ENCODE measurements around the gene ZNF618.

ZNF618 gene

GRCh38 chr9:114006931-114007691, 131.0 kb downstream of the ZNF618 start:
- TF ChIP-seq, protein P1, sequence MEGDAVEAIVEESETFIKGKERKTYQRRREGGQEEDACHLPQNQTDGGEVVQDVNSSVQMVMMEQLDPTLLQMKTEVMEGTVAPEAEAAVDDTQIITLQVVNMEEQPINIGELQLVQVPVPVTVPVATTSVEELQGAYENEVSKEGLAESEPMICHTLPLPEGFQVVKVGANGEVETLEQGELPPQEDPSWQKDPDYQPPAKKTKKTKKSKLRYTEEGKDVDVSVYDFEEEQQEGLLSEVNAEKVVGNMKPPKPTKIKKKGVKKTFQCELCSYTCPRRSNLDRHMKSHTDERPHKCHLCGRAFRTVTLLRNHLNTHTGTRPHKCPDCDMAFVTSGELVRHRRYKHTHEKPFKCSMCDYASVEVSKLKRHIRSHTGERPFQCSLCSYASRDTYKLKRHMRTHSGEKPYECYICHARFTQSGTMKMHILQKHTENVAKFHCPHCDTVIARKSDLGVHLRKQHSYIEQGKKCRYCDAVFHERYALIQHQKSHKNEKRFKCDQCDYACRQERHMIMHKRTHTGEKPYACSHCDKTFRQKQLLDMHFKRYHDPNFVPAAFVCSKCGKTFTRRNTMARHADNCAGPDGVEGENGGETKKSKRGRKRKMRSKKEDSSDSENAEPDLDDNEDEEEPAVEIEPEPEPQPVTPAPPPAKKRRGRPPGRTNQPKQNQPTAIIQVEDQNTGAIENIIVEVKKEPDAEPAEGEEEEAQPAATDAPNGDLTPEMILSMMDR (IDR thresholded peaks at IDR 0.05; ENCODE audit: insufficient read depth, low read length, missing control alignments), result no peak
- DNase-seq (ENCODE audit: low read depth, low spot score), result no peak
- ChIA-PET POLR2A (interaction anchor here (0.5 kb wide), 1 partner anchor 216 kb away, joined by 4 read pairs; no protein-coding TSS in a partner anchor), CTCF (interaction anchor here (1.2 kb wide), 1 partner anchor 12 kb away, joined by 3 read pairs; no protein-coding TSS in a partner anchor)
- H3K4me3 ChIP-seq (ENCODE audit: low read depth, low read length), result no peak overlapping the region

- TF ChIP-seq, protein P1 (IDR thresholded peaks at IDR 0.05; ENCODE audit: insufficient read depth, low read length, missing control alignments), result no peak
- ChIA-PET CTCF (interaction anchor here (1.2 kb wide), 1 partner anchor 13 kb away, joined by 3 read pairs; no protein-coding TSS in a partner anchor), POLR2A (no interaction called here)
- H3K4me3 ChIP-seq (ENCODE audit: low read depth, low read length), result no peak overlapping the region
- no peak for DNase-seq (ENCODE audit: low read depth, low spot score)
Measured at GRCh38 chr9:114007991-114008666, 132.0 kb downstream of the ZNF618 start.

GRCh38 chr9:114008667-114009410, 132.7 kb downstream of the ZNF618 start:
- TF ChIP-seq, protein P1 (IDR thresholded peaks at IDR 0.05; ENCODE audit: insufficient read depth, low read length, missing control alignments), result no peak
- POLR2A ChIA-PET, result no interaction called here
- no peak for DNase-seq (ENCODE audit: low read depth, low spot score)
- CTCF ChIA-PET, result interaction anchor here (0.8 to 1.1 kb wide), 2 partner anchors 13 to 327 kb away, joined by 3 read pairs; no protein-coding TSS in a partner anchor
- H3K4me3 ChIP-seq (ENCODE audit: low read depth, low read length), result no peak overlapping the region

- TF ChIP-seq, protein P1 (IDR thresholded peaks at IDR 0.05; ENCODE audit: insufficient read depth, low read length, missing control alignments), result no peak
- ChIA-PET CTCF (interaction anchor here (1.1 to 1.4 kb wide), 3 partner anchors 12 to 15 kb away, joined by 3 to 5 read pairs (median 3); no protein-coding TSS in a partner anchor), POLR2A (no interaction called here)
- no peak for DNase-seq (ENCODE audit: low read depth, low spot score)
- H3K4me3 ChIP-seq (ENCODE audit: low read depth, low read length), result no peak overlapping the region
Measured at GRCh38 chr9:114011313-114011712, 135.2 kb downstream of the ZNF618 start.

DNA sequence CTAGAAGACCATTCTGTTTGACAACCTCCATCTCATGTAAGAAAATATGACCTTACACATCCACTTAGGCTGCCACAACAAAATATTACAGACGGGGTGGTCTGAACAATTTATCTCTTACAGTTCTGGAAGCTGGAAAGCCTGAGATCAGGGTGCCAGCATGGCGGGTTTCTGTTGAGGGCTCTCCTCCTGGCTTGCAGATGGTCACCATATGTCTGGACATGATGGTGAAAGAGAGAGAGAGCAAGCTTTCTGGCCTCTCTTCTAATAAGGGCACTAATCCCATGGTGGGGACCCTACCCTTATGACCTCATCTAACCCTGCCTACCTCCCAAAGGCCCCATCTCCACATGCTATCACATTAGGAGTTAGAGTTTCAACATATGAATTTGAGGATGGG, 136.0 kb downstream of the ZNF618 start:
- POLR2A ChIA-PET, result no interaction called here
- H3K4me3 ChIP-seq (ENCODE audit: low read depth, low read length), result no peak overlapping the region
- TF ChIP-seq, protein P1 (IDR thresholded peaks at IDR 0.05; ENCODE audit: insufficient read depth, low read length, missing control alignments), result no peak
- no peak for DNase-seq (ENCODE audit: low read depth, low spot score)
- CTCF ChIA-PET, result interaction anchor here (1.1 to 1.4 kb wide), 2 partner anchors 14 to 16 kb away, joined by 3 read pairs; no protein-coding TSS in a partner anchor
